Eye (tissue), 1 donor: Measurements from ENCODE around the gene TRAF5.
"Not testable (repeated sequence)": the region's sequence is repeated elsewhere in the genome, so short reads cannot be mapped to it uniquely, and the experiment has no call there.

Source experiments
- DNase-seq: peaks from one replicate; pipeline ENCODE4 v3.0.0-alpha.2; 2015

Gene TRAF5, protein sequence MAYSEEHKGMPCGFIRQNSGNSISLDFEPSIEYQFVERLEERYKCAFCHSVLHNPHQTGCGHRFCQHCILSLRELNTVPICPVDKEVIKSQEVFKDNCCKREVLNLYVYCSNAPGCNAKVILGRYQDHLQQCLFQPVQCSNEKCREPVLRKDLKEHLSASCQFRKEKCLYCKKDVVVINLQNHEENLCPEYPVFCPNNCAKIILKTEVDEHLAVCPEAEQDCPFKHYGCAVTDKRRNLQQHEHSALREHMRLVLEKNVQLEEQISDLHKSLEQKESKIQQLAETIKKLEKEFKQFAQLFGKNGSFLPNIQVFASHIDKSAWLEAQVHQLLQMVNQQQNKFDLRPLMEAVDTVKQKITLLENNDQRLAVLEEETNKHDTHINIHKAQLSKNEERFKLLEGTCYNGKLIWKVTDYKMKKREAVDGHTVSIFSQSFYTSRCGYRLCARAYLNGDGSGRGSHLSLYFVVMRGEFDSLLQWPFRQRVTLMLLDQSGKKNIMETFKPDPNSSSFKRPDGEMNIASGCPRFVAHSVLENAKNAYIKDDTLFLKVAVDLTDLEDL

DNA sequence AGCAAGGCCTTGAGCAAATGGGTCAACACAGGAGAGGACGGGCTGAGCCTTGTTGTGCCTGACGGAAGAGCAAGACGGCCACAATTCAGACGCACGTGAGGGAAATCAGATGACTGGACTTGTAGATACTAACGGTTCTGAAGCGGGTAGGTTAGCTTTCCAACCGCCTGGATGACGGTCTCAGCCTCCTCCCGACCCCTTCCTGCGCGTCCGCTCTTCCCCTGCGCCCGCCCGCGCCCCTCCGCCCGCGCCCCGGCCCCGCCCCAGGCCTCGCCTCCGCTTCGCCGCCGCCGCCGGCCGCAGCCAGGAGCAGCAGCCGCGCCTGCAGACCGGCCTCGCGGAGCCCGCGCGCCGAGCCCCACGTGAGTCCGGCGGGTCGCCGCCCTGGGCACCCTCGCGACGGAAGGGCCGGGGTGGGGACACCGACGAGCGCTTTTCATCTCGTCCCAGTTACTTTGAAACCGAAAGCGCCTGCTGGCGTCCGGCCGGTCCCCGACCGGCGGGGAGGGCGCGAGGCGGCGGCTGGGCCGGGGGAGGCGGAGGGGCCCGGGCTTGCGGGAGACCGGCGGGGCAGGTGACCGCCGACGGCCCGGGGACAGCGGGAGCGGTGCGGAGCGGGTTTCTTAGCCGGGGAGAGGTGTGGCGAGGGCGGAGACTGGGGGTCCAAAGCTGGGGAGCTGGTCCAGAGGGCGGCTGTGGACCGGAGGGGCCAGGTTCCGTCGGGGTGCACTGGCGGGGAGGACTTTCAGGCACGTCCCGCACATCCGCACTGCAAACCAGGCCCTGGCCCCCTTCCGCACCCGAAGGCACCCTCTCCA is at the start of gene TRAF5:
TRAF5 (plus strand) TSS at position 306 of the 818 bp plus-strand sequence. CDS start 26,407 bp downstream, outside the sequence.
- peak; percentile 85 for DNase-seq

DNA sequence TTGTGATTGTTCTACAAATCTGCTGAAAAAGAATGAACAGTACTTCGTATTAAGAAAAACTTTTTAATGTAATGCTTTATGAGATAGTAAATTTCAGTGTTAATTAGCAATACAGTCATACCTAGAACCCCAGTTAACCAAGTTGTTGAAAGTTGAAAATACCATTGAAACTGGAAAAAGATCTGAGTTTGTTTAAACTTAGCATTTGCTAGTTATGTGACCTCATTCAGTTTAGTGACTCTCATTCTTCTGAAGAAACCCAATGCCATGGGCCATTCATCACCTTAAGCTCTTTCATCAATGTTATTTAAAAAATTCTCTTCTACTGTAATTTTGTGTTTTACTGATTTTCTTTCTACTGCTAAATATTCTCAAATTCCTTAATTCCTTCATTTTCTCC is 47.3 kb upstream of the TRAF5 start:
- DNase-seq = no peak

DNA sequence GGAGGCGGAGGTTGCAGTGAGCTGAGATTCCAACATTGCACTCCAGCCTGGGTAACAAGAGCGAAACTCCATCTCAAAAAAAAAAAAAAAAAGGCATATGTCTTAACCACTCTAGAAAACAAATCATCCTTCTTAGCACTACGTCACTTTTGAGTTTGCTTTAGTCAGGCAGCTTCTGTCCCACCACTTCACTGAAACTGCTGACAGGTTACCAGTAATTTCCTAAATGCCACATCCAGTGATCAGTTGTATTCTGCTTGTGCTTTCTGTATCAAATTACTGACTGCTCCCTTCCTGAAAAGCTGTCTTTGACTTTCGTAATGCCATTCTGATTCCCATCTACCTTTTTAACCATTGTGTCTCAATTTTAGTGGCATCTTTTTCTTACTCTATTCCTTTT is 45.7 kb upstream of the TRAF5 start:
- no peak for DNase-seq

DNA sequence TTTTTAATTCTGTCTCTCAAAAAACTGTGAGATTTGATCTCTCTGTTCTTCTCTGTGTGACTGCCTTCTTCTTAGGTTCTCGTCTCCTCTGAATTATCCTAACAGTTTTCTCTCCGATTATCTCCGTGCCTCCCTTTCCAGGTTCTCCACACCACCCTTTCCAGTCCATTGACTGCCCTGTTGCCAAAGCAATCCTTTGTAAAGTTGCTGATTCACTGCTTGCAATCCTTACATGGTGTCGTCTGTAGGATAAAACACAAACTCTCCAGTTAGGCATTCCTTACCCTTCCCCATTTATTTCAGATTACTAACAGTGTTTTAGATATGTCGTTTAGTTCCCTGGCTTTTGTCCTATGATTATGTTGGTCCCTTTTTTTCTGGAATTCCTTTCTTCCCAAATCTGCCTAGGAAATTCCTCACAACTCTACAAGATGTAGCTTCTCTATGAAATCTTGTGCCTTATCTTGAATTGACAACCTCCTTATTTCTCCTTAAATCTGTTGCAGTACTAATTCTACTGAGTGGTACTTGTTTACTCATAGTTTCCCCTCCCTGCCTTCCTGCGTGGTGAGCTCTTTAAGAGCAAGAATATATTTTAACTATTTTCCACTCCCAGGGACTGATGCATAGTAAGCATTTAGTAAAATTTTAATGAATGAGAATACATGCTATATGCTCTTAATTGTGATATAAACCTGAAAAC is 45.2 kb upstream of the TRAF5 start:
- no peak for DNase-seq

- no peak for DNase-seq
These were observed 44.6 kb upstream of the TRAF5 start for GRCh38 chr1:211282023-211282373.

GRCh38 chr1:211285196-211285595 is 41.4 kb upstream of the TRAF5 start:
- DNase-seq = no peak

- no peak for DNase-seq
These were observed 39.4 kb upstream of the TRAF5 start for GRCh38 chr1:211287218-211287617.

GRCh38 chr1:211292411-211292810 is 34.2 kb upstream of the TRAF5 start:
- DNase-seq = no peak

- no peak for DNase-seq
These were observed 30.2 kb upstream of the TRAF5 start for GRCh38 chr1:211296396-211296795.

GRCh38 chr1:211305044-211305443 is 21.6 kb upstream of the TRAF5 start:
- DNase-seq = peak; percentile 64

DNA sequence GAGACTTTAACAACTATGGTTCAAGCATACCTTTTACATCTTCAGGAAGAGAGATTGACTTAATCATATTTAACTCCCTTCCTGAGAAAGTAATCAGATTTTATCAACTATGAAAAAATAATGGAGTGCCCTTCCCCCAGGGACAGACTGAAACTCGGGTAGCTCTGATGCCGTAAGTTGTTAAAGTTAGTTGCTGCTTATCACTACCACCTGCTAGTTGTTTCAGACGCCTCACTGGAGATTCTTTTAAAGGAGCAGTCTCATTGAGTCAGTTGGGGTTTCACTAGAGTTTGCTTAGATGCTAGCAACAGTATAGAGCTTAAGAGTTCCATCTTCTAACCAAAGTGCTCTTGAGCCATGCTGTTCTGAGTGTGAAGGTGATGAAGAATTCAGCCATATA is 17.0 kb upstream of the TRAF5 start:
- DNase-seq = no peak

GRCh38 chr1:211313392-211313791 is 13.2 kb upstream of the TRAF5 start:
- no peak for DNase-seq

GRCh38 chr1:211318576-211319280 is 7.9 kb upstream of the TRAF5 start:
- DNase-seq = no peak

DNA sequence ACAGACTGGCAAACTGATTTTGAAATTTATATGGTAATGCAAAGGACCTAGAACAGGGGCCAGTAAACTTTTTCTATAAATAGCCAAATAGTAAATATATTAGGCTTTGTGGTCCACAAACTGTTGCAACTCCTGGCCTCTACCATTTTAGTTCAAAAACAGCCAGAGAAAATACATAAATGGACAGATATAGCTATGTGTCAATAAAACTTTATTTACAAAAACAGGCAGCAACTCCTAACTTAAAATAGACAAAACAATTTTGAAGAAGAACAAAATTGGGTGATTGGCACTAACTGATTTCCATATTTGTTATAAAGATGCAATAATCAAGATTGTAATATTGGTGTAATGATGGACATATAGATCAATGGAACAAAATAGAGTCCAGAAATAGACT is 6.7 kb upstream of the TRAF5 start:
- no peak for DNase-seq

DNA sequence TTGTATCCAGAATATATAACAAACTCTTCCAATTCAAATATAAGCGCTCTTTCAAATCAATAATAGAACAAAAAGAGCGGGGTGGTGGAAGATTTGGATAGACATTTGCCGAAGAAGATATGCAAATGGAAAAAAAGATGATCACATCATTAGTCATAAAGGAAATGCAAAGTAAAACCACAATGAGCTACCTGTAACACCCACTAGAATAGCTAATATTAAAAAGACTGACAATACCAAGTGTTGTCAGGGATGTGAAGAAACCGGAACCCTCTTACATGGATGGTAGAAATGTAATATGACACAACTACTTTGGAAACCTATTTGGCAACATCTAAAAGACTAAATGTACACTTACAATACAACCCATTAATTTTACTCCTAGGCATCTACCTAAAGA is 5.7 kb upstream of the TRAF5 start:
- no peak for DNase-seq

- not testable (repeated sequence) for DNase-seq
These were observed 5.0 kb upstream of the TRAF5 start for GRCh38 chr1:211321646-211322045.

DNA sequence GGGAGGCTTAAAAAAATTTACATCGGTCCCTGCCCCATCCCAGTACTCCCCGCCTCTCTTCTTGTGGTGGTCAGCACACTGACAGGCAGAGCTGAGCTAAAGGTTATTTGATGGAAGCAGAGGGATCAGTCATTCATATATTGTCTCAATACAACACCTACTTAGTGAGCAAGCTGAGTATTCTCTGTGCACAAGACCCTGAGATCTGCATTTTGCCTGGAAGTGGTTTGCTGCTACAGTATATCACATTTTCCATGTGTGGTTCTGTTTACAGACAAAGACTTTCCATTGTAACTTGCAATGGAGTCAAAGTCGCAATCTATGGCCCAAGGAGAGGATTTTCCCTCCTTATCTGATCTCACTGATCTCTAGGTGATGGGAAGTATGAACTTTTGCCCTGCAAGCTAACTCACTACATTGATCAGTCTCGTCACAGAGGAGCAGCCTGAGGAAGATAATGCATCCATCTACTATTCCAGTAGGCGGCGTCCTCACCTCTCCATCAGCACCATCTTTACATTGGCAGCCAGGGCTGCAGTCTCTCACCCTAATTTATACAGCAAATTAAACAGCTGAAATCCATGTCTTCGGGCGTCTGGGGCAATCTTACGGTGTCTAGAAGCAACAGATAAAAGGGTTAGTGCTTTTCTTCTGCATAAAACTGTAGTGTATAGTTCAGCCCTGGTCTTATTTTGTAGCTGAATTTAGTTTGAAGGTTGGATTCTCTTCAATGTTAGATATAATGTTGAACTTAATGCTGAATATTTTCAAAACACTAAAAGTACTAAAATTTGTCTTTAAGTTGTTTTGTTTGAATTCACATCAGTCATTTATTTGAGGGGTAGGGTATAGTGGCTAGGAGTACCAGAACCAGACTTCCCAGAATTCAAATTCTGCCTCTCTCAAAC is 3.2 kb upstream of the TRAF5 start:
- DNase-seq = peak; percentile 85

DNA sequence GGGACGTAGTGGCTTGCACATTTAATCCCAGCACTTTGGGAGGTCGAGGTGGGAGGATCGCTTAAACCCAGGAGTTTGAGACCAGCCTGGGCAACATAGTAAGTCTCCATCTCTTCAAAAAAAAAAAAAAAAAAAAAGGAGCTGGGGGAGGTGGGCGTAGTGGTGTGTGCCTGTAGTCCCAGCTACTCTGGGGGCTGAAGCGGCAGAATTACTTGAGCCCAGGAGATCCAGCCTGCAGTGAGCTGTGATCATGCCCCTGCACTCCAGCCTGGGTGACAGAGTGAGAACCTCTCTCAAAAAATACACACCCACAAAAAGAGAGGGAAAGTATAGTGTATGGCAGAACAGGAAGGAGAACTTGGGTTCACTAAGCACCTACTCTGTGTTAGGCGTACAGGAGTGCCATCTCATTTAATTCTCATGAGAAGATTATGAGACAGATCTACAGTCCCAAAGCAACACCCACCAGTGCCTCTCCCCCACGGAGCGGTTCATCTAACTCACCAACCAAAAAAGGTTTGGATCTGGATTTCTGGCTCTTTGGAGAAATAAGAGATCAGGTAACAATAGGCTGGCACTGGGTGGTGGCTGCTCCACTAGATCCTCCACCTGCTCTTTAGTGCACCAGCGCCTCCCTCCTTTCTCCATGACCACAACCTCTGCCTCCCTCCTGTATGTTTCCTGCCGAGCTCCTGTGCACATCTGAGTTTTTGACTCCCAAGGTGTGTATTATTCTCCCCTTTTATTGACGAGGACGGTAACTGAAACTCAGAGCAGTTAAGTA is 1.4 kb upstream of the TRAF5 start:
- DNase-seq = no peak

- no peak for DNase-seq
These were observed 499 bp upstream of the TRAF5 start for GRCh38 chr1:211326140-211326527.

GRCh38 chr1:211327346-211327921 is 801 bp downstream of the TRAF5 start:
- peak; percentile 73 for DNase-seq
